Tibial artery (tissue), 4 donors: ENCODE data around the gene GRIA3.
A peak's percentile ranks its signal among the peaks of the same experiment; 100 is the strongest.

Experiments used
- DNase-seq, 2 donors: peaks; one replicate each; pipeline ENCODE4 v3.0.0-alpha.2; 2019
- H3K27ac ChIP-seq, 2 donors: fragments of 200-600 bp; sonication (generic) in 1 of 2; 1 replicate in 1 of 2; 2 replicates in 1 of 2; pipeline ENCODE4 v1.5.1; 2018 to 2019; ENCODE audit warnings: mild to moderate bottlenecking in 1 of 2
- H3K27me3 ChIP-seq, 2 donors: fragments of 200-600 bp; sonication (generic) in 1 of 2; one replicate each; pipeline versions ENCODE4 v1.5.1 to v1.6.0; 2016 to 2019
- H3K36me3 ChIP-seq, 3 donors: fragments of 200-600 bp; sonication (generic) in 2 of 3; one replicate each; pipeline ENCODE4 v1.5.1; 2016 to 2019; ENCODE audit warnings: mild to moderate bottlenecking in 2 of 3
- H3K4me1 ChIP-seq, 4 donors: fragments of 200-600 bp; sonication (generic) in 2 of 4; 1 replicate in 3 of 4; 2 replicates in 1 of 4; pipeline ENCODE4 v1.5.1; 2016 to 2019
- H3K4me3 ChIP-seq, 2 donors: fragments of 200-600 bp; sonication (generic) in 1 of 2; 1 replicate in 1 of 2; 2 replicates in 1 of 2; pipeline ENCODE4 v1.5.1; 2018 to 2019; ENCODE audit warnings: mild to moderate bottlenecking in 2 of 2
- H3K9me3 ChIP-seq, 3 donors: fragments of 200-600 bp; sonication (generic) in 1 of 3; one replicate each; pipeline ENCODE4 v1.5.1; 2016 to 2019
- CTCF ChIP-seq, 2 experiments: fragments of 200-600 bp in 1 of 2; fragments of 450-650 bp in 1 of 2; IDR thresholded peaks; one replicate each; pipeline ENCODE4 v1.5.1; 2017 to 2019; ENCODE audit warnings: antibody characterized with exemption in 2 of 2, mild to moderate bottlenecking in 1 of 2, moderate library complexity in 1 of 2
- intact Hi-C: fragments of 100-400 bp; cut with DNase I; formaldehyde crosslinking; loops from one replicate; pipeline ENCODE4 v1.15.0; 2023; ENCODE audit warnings: low total_unique reads

Gene GRIA3

GRCh38 chrX:123222920-123223319 is 38.8 kb downstream of the GRIA3 start:
- peak overlapping the region; percentile 47 to 70 for H3K27ac ChIP-seq
- no peaks in the 10 kb centered on the region for H3K9me3 ChIP-seq
- H3K27me3 ChIP-seq = no peaks in the 10 kb centered on the region
- no peak for DNase-seq
- TF ChIP-seq CTCF (IDR thresholded peaks at IDR 0.05) = no peak
- intact Hi-C loops = no loop called here
- H3K36me3 ChIP-seq = no peaks in the 10 kb centered on the region
- peaks cover 0 to 6% (median 1%) of the 10 kb centered on the region in 4 donors for H3K4me1 ChIP-seq
- no peak overlapping the region for H3K4me3 ChIP-seq

GRCh38 chrX:123223409-123223808 is 39.3 kb downstream of the GRIA3 start:
- Histone ChIP-seq H3K27ac (peak overlapping the region; percentile 47 to 70), H3K4me1 (peaks cover 0 to 6% (median 1%) of the 10 kb centered on the region in 4 donors), H3K9me3 (no peaks in the 10 kb centered on the region), H3K36me3 (no peaks in the 10 kb centered on the region), H3K27me3 (no peaks in the 10 kb centered on the region), H3K4me3 (no peak overlapping the region)
- no peak for TF ChIP-seq CTCF (IDR thresholded peaks at IDR 0.05)
- DNase-seq = no peak
- intact Hi-C loops = no loop called here

GRCh38 chrX:123223859-123224258 is 39.8 kb downstream of the GRIA3 start:
- Histone ChIP-seq H3K4me1 (peaks cover 0 to 6% (median 1%) of the 10 kb centered on the region in 4 donors), H3K27me3 (no peaks in the 10 kb centered on the region), H3K36me3 (no peaks in the 10 kb centered on the region), H3K27ac (peak overlapping the region; percentile 47 to 70), H3K4me3 (no peak overlapping the region), H3K9me3 (no peaks in the 10 kb centered on the region)
- no peak for DNase-seq
- intact Hi-C loops = no loop called here
- TF ChIP-seq CTCF (IDR thresholded peaks at IDR 0.05) = no peak

- H3K4me1 ChIP-seq = peaks cover 0 to 5% (median 0%) of the 10 kb centered on the region in 4 donors
- H3K27me3 ChIP-seq = no peaks in the 10 kb centered on the region
- no peaks in the 10 kb centered on the region for H3K9me3 ChIP-seq
- H3K4me3 ChIP-seq = no peak overlapping the region
- no peaks in the 10 kb centered on the region for H3K36me3 ChIP-seq
- no peak for DNase-seq
- TF ChIP-seq CTCF (IDR thresholded peaks at IDR 0.05) = no peak
- intact Hi-C loops = no loop called here
- H3K27ac ChIP-seq = no peak overlapping the region
Measured at GRCh38 chrX:123230798-123231197, 46.7 kb downstream of the GRIA3 start.

- peaks cover 0 to 21% (median 0%) of the 10 kb centered on the region in 4 donors for H3K4me1 ChIP-seq
- no peak overlapping the region for H3K4me3 ChIP-seq
- DNase-seq = no peak
- no peaks in the 10 kb centered on the region for H3K9me3 ChIP-seq
- no peaks in the 10 kb centered on the region for H3K27me3 ChIP-seq
- H3K36me3 ChIP-seq = no peaks in the 10 kb centered on the region
- TF ChIP-seq CTCF (IDR thresholded peaks at IDR 0.05) = no peak
- intact Hi-C loops = no loop called here
- peak overlapping the region in 1 of 2 donors; percentile 22 for H3K27ac ChIP-seq
Measured at GRCh38 chrX:123236859-123237258, 52.8 kb downstream of the GRIA3 start.

- Histone ChIP-seq H3K27me3 (no peaks in the 10 kb centered on the region), H3K9me3 (no peaks in the 10 kb centered on the region), H3K36me3 (no peaks in the 10 kb centered on the region), H3K27ac (peak overlapping the region in 1 of 2 donors; percentile 22), H3K4me3 (no peak overlapping the region), H3K4me1 (peaks cover 0 to 21% (median 0%) of the 10 kb centered on the region in 4 donors)
- TF ChIP-seq CTCF (IDR thresholded peaks at IDR 0.05) = no peak
- no peak for DNase-seq
- intact Hi-C loops = no loop called here
Measured at GRCh38 chrX:123237271-123237670, 53.2 kb downstream of the GRIA3 start.
